ENCODE results near the gene PCOLCE2. TPM values are rescaled to one million over a fixed set of nuclear protein-coding genes. Genes with fewer than 3 reads are reported as not detected.

PCOLCE2 gene
- total RNA-seq, 1 experiment from 2014 or later, result 4.4 TPM

GRCh38 chr3:142923694-142924093 is 34.8 kb upstream of the PCOLCE2 start:
- no peak overlapping the region for H2AFZ ChIP-seq (ENCODE audit: low read depth, low read length, poor library complexity, severe bottlenecking)
- peaks cover 0 to 5% of the 10 kb centered on the region in 2 experiments; a peak in 1 of 4 replicates for H3K9me3 ChIP-seq (ENCODE audit: control insufficient read depth in 1 of 2, insufficient read depth in 1 of 2, low read depth in 1 of 2, low read length in 2 of 2)
- ChIA-PET CTCF (no interaction called here), RAD21 (ENCODE audit: low non-redundant PET in 1 of 2, low total read pairs in 2 of 2, uncharacterized antibody in 2 of 2, unreplicated experiment in 2 of 2) (no interaction called here), POLR2A (no interaction called here)
- no peaks in the 10 kb centered on the region for H3K27me3 ChIP-seq (ENCODE audit: insufficient read depth, low read length)
- H3K36me3 ChIP-seq (ENCODE audit: control insufficient read depth in 1 of 2, insufficient read depth in 2 of 2, low read length in 2 of 2), result no peaks in the 10 kb centered on the region
- no peaks in the 10 kb centered on the region for H3K79me2 ChIP-seq (ENCODE audit: insufficient read depth, low read length)
- H4K20me1 ChIP-seq (ENCODE audit: insufficient read depth), result no peaks in the 10 kb centered on the region
- no peak for ATAC-seq
- BruUV-seq (replicated peaks), result no TSS peak
- H3K4me1 ChIP-seq (ENCODE audit: control insufficient read depth in 1 of 2, insufficient read depth in 2 of 2, low read length in 2 of 2), result no peaks in the 10 kb centered on the region
- intact Hi-C loops (cut with micrococcal nuclease), result no loop called here
- no peak for DNase-seq (ENCODE audit: low read depth, low spot score)
- H3K9me2 ChIP-seq (ENCODE audit: insufficient read depth), result no peaks in the 10 kb centered on the region
- H3K4me2 ChIP-seq (ENCODE audit: low read length), result no peak overlapping the region
- H3K27ac ChIP-seq (ENCODE audit: low read depth, low read length), result no peak overlapping the region
- no peak overlapping the region for H3K4me3 ChIP-seq (replicated peaks in 1 of 2; ENCODE audit: low read depth in 1 of 2, low read length in 2 of 2)
- no peak overlapping the region for H3K9ac ChIP-seq (ENCODE audit: low read length)
- TF ChIP-seq CBX3 (IDR thresholded peaks at IDR 0.05; ENCODE audit: low read depth) (no peak), TCF7L2 (IDR thresholded peaks at IDR 0.05; ENCODE audit: borderline replicate concordance, extremely low read depth, insufficient read depth, insufficient read length) (no peak), ZBTB33 (IDR thresholded peaks at IDR 0.05; ENCODE audit: extremely low read depth, insufficient replicate concordance, low read length) (no peak), SIN3A (IDR thresholded peaks at IDR 0.05; ENCODE audit: low read depth) (no peak), MAX (IDR thresholded peaks at IDR 0.05) (no peak), CTCF (IDR thresholded peaks at IDR 0.05 in 2 of 3, conservative IDR thresholded peaks at IDR 0.05 in 1 of 3; ENCODE audit: borderline replicate concordance in 1 of 3, insufficient read depth in 1 of 3, low read depth in 2 of 3, low read length in 2 of 3) (no peak), RAD21 (IDR thresholded peaks at IDR 0.05; ENCODE audit: low read depth) (no peak), ELF1 (IDR thresholded peaks at IDR 0.05; ENCODE audit: borderline replicate concordance, low read depth) (no peak)

Data from HCT116 (cell line).